Sigmoid colon (tissue), 3 donors: ENCODE measurements around the gene TRIM62.

Source experiments
- POLR2A ChIP-seq, 2 donors: fragments of 450-650 bp; IDR thresholded peaks; one replicate each; pipeline ENCODE4 v1.6.1; 2016; ENCODE audit warnings: antibody characterized with exemption in 2 of 2, mild to moderate bottlenecking in 2 of 2, moderate library complexity in 2 of 2
- TF ChIP-seq, protein P1 (sequence below), 4 experiments: fragments of 450-650 bp in 3 of 4; fragments of 200-600 bp in 1 of 4; IDR thresholded peaks; one replicate each; pipeline ENCODE4 v1.5.1; 2016 to 2019; ENCODE audit warnings: antibody characterized with exemption in 4 of 4, mild to moderate bottlenecking in 3 of 4, moderate library complexity in 2 of 4

DNA sequence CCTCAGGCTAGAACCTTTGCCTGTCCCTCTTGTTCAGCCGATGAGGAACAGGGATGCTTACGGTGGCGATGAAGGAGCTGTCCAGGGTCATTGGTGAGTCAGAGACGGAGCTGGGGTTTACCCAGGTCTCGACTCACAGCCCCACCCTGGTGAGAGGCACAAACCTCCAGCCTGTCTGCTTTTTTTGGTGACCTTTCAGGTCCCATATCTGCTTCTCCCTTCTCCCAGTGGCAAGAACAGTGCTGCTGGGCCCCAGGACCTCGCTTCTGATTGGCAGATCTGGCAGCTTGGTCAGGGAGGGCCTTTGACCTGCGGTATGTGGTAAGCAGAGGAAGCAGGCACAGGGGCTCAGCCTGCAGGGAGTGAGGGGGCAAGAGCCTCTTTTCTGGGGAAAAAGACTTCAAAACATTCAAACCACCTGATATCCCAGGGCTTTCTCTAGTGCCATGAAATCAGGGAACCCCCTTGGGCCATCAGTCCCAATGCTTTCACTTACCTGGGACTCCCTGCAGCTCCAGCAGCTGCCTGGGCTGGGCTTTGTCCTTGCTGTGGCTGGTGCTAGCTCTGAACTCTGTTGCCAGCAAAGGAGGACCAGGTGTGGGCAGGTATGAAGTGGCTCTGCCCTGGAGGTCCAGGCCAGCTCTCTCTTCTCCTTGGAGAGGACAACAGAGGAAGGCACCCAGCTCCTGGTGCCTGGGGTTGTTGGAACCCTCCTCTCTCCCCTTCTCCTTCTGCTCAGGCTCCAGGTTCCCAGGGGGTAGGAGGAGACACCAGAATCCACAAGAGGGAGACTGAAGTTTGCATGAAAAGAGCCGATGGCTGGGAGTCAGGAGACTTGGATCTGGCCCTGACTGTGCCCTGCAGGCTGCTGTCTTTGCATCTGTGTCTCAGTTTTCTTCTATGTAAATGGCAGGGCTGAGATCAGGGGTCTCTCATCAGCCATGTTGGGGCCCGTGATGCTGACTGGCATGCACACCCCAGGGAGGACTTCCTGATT lies 41.4 kb downstream of the TRIM62 start:
- TF ChIP-seq, protein P1, sequence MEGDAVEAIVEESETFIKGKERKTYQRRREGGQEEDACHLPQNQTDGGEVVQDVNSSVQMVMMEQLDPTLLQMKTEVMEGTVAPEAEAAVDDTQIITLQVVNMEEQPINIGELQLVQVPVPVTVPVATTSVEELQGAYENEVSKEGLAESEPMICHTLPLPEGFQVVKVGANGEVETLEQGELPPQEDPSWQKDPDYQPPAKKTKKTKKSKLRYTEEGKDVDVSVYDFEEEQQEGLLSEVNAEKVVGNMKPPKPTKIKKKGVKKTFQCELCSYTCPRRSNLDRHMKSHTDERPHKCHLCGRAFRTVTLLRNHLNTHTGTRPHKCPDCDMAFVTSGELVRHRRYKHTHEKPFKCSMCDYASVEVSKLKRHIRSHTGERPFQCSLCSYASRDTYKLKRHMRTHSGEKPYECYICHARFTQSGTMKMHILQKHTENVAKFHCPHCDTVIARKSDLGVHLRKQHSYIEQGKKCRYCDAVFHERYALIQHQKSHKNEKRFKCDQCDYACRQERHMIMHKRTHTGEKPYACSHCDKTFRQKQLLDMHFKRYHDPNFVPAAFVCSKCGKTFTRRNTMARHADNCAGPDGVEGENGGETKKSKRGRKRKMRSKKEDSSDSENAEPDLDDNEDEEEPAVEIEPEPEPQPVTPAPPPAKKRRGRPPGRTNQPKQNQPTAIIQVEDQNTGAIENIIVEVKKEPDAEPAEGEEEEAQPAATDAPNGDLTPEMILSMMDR (IDR thresholded peaks at IDR 0.05): no peak
- no peak for TF ChIP-seq POLR2A (IDR thresholded peaks at IDR 0.05)
